GM19463 (cell line): Measurements from ENCODE around the gene GPI.
"Not testable (repeated sequence)": the region's sequence is repeated elsewhere in the genome, so short reads cannot be mapped to it uniquely, and the experiment has no call there.

Experiments
- ATAC-seq: cut with Tn5 transposase; IDR thresholded peaks from one replicate; pipeline ENCODE4 v1.9.1; 2021; ENCODE audit warnings: mild to moderate bottlenecking, moderate library complexity; ENCODE audit not compliant: unreplicated experiment

Gene GPI

GRCh38 chr19:34400844-34401243, 35.8 kb downstream of the GPI start:
- ATAC-seq, result not testable (repeated sequence)

GRCh38 chr19:34402074-34402600, 37.1 kb downstream of the GPI start:
- ATAC-seq, result no peak

- ATAC-seq, result peak; percentile 10
These were observed 38.8 kb downstream of the GPI start for GRCh38 chr19:34403784-34404108.

DNA sequence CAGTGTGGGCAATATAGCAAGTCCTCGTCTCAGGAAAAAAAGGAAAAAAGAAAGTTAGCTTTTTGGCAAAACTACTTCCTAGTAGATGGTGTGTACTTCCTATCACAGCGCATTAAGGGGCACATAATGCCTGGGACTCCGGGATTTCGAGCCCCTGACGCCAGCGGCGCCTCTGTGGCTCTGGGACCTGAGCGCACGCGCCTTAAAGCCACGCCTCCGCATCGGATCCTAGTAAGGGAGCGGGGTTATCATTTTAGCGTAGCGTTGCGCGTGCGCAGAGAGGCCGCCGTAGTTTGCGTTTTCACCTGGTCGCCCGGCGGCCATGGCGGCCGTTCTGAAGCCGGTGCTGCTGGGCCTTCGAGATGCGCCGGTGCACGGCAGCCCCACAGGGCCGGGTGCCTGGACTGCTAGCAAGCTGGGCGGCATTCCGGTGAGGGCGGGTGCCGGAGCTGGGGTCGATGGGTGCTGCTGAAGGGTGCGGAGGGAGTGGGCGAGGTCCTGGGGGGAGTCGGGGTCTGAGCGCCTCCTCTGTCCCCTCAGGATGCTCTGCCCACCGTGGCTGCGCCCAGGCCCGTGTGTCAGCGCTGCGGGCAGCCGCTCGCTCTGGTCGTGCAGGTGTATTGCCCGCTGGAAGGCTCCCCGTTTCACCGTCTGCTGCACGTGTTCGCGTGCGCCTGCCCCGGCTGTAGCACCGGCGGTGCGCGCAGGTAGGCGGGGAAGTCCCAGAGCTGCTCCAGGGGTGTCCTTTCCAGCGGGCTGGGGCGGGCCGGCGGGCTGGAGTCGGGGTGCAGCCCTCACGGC, 39.3 kb downstream of the GPI start, which contains the start of gene PDCD2L:
Gene PDCD2L (plus strand): TSS at position 291 of the 801 bp plus-strand sequence. CDS start 32 bp downstream, at position 323.
- peak; percentile 89 for ATAC-seq

- ATAC-seq, result no peak
These were observed 41.1 kb downstream of the GPI start for GRCh38 chr19:34405892-34406660.

DNA sequence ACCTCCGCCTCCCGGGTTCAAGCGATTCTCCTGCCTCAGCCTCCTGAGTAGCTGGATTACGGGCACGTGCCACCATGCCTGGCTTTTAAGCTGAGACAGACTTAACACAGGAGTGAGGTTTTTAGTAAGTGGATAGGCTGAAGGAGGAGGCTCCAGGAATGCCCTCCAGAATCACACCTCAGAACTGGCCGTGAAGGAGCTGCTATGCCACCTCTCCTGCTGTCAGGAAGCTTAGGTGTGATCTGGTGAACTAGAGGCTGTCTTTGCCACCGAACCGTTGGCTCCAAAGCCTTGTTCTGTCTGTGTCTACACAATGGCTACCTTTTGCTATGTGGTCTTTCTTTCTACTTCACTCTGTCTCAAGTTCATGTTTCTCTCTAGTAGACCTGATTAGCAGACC, 43.4 kb downstream of the GPI start:
- no peak for ATAC-seq

DNA sequence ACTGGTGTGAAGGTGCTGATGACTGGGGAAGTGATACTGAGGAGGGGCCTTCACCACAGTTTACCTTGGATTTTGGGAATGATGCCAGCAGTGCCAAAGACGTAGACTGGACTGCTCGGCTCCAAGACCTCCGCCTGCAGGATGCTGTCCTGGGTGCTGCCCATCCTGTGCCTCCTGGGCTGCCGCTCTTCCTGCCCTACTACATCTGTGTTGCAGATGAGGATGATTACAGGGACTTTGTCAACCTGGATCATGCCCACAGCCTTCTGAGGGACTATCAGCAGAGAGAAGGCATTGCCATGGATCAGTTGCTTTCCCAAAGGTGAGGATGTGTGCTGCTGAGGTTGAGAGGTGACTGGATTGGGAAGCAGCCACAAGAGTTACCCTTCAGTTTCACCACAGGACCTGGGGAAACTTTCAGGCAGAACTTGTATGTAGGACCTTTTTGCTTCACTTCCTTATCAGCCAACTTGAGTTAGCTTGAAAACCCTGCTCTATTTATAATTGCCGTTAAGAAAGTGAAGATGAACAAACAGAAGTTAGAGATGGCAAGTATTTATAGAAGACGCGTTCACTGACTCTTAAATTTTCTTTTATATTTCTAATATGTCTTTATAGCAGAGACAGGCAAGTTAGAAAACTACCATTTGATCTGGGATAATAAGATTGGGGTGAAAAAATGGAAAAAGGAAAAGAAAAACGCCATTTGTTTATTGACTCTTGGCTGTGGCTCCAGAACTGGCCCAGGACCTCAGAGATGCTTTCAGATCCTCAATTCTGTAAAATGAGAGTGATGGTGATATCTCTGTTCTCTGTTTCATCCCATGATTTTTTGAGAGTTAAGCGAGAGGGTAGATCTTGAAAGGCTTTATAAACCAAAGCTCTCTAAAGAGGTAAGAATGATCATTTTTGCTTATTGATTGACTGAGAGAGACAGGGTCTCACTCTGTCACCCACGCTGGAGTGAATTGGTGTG, 44.5 kb downstream of the GPI start:
- ATAC-seq, result no peak

DNA sequence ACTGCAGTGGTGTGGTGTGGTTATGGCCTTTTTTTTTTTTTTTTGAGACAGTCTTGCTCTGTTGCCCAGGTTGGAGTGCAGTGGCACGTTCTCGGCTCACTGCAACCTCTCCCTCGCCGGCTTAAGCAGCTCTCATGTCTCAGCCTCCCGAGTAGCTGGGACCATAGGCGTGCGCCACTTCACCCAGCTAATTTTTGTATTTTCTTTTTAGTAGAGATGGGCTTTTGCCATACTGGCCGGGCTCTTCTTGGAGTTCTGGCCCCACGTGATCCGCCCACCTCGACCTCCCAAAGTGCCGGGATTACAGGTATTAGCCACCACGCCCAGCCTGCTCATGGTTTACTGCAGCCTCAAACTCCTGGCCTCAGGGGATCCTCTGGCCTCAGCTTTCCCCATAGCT, 46.2 kb downstream of the GPI start:
- ATAC-seq, result no peak

DNA sequence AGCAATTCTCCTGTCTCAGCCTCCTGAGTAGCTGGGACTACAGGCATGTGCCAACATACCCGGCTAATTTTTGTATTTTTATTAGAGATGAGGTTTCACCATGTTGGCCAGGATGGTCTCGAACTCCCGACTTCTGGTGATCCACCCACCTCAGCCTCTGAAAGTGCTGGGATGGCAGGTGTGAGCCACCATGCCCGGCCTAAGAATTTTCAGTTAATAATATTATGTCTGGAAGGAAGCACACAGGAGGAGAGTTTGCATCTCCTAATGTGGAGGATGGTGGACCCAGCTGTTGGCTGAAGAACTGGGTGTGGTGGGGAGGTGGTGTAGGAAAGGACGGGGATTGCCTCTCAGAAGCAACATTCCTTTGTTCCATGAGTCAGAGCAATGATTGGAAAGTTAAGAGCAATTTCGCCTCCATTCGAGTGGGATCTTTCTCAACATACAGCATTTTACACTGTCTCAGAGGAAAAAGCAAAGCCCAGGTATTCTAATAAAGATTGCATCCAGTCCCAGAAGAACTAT, 51.1 kb downstream of the GPI start:
- no peak for ATAC-seq

DNA sequence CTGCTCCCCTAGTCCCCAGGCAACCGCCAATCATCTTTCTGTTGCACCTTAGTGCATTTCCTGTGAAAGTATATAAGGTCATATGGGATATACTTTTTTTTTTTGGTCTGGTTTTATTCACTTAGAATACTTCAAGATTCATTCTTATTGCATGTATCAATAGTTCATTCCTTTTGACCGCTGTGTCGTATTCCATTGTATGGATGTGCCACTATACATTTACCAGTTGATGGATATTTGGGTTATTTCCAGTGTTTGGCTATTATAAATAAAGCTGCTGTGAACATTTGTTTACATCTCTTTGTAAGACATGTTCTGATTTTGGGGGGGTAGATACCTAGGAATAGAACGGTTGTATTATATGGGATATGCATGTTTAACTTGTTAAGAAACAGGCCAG, 53.3 kb downstream of the GPI start:
- no peak for ATAC-seq

GRCh38 chr19:34426096-34426661, 61.2 kb downstream of the GPI start:
- no peak for ATAC-seq

DNA sequence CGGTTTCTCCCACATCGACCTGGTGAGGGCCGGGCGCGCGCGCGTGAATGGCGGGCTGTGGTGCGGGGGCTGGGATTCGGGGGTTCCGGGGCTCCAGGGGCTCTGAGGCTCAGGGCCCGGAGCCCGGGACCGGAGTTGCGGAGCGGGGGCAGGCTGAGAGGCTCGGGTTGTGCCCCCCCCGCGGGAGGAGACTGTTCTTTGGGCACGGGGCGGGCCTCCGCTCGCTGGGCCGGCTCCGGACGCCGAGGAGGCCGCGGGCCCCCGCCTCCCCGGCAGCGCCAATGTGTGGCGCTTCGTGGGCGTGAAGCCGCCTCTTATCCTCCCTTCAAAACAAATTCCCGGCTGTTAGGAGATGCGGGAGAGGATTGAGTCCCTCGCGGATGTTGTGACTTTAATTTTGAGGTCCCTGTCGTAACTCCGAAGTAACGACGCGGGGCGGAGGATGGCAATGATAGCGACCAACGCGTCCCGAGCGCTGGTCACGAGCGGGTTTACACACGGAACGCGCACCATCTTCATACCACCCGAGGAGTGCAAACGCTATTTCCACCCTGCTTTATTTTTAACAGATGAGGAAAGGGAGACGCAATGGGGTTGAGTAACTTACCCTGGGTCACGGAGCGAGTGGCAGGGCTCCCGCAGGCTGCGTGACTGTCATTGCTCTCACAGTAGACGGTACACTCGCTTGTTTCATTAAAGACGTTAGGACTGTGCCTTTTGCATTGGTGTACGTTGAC, 63.7 kb downstream of the GPI start:
- ATAC-seq, result peak; percentile 52

DNA sequence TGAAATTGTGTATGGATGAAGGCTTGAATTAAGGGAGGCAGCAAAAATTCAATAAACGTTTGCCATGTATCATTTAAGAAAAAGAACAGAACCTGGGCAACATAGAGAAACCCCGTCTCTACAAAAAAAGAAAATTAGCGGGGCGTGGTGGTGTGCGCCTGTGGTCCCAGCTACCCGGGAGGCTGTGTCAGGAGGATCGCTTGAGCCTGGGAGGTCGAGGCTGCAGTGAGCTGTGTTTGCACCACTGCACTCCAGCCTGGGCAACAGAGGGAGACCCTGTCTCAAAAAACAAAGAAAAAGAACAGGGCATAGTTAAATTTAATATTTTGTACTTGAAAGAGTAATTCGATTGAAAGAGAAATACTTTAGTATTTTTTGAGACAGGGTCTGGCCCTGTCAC, 64.6 kb downstream of the GPI start:
- ATAC-seq, result no peak

GRCh38 chr19:34430738-34431625, 66.0 kb downstream of the GPI start:
- no peak for ATAC-seq

DNA sequence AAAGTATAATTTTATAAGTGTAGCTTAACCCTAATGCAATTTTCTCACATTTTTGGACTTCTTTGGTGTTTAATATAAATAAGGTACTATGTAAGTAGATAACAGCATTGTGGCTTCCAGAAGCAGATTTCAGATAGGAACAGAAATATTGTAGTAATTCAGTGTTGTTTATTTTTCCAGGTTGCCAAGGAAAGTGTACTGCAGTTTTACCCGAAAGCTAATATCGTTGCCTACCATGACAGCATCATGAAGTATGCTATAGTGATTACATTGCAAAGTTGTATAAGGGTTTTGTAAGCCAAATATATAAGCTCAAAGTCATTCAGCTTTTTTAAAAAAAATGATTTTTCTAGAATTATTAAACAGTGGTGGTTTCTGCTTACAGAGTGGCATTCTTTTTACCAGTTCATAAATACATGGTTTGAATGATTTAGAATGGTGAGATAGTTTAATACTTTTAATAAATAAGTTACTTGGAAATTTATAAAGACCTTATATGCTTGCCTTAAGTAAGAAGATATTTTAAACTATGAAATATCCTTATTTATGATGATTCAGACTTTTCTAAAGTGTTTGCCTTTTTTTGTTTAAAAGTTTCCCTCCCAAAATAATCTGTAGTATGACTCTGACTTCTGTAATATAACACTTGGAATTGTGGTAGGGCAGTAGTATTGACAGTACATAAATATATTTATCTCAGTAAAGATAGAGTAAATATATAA, 66.8 kb downstream of the GPI start:
- ATAC-seq, result no peak

- ATAC-seq, result no peak
These were observed 67.8 kb downstream of the GPI start for GRCh38 chr19:34432797-34433196.

DNA sequence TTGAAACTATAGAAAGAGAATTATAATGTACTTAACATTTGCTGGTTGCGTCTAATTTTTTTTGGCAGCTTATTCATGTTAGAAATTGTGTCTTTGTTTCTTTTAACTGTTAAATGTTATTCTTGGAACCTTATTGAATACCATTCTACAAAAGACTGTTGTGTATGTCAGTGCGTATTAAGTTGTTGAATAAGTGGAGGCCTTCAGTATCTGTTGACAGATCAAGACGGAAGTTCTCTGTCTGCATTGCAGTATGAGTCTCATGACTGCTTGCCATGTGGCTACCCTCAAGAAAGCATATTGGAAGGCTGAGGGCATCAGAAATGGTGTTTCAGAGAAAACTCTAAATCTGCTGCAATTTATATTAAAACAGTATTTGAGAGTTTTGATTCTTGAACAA, 71.7 kb downstream of the GPI start:
- no peak for ATAC-seq

DNA sequence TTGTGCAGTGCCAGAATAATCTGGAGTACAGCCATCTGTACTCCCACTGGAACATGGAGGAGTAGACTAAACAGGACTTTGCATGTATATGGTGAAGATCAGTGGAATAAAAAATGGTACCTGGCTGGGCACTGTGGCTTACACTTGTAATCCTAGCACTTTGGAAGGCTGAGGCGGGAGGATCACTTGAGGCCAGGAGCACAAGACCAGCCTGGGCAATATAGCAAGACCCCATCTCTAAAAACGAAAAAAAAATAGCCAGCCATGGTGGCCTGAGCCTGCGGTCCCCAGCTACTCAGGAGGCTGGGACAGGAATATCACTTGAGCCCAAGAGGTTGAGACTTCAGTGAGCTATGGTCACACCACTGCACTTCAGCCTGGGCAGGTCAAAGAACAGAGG, 83.2 kb downstream of the GPI start:
- no peak for ATAC-seq
